GM19351 (cell line): ENCODE measurements around the gene RAD51B.
"Not testable (repeated sequence)": the region's sequence is repeated elsewhere in the genome, so short reads cannot be mapped to it uniquely, and the experiment has no call there.

Experiments used
- ATAC-seq: cut with Tn5 transposase; IDR thresholded peaks from one replicate; pipeline ENCODE4 v1.9.1; 2021; ENCODE audit warnings: mild to moderate bottlenecking, moderate library complexity; ENCODE audit not compliant: unreplicated experiment

The RAD51B gene

DNA sequence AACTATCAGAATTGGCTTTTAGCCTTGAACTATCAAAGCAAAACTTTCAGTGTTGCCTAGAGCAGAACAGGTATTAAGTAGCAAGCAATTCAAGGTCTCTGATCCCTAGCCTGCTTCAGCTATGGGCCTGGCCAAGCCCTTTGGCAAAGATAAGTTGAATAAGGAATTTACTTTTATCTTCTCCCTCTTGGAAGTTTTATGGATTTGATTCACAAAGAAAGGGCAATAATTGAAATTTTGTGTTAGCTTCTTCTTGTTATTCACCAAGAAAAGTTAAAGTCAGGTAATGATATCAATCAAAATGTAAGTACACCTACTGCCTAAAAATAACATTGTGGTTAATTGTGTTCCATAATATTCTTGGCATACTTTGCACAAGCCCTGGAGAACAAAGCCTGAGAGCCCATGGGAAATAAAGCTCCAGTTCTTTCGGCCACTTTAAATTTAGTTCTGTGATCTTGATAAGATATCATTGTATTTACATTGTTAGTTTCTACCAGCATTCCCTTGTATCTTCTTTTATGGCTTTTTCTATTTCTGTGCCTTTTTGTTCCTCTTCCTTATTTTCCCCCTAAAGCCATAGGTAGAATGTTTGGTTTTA is 158.0 kb downstream of the RAD51B start:
- ATAC-seq, result no peak

DNA sequence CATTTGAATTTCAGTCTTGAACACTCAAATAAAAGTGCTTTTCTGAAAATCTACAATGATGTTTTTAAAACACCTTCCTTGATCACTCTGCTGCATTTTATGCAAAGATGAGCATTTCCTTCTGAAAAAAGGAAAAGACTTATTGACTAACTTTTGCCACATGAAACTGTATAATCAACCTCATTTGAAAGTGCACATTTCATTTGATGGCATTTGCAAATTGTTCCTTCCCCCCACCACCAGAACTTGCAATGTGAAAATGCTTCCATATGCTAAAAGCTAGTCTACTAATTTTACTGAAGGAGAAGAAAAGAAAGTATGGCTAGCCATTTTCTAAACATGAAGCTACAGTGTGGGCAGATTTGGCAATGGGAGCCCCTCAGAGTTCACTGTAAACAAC is 159.2 kb downstream of the RAD51B start:
- ATAC-seq, result no peak

DNA sequence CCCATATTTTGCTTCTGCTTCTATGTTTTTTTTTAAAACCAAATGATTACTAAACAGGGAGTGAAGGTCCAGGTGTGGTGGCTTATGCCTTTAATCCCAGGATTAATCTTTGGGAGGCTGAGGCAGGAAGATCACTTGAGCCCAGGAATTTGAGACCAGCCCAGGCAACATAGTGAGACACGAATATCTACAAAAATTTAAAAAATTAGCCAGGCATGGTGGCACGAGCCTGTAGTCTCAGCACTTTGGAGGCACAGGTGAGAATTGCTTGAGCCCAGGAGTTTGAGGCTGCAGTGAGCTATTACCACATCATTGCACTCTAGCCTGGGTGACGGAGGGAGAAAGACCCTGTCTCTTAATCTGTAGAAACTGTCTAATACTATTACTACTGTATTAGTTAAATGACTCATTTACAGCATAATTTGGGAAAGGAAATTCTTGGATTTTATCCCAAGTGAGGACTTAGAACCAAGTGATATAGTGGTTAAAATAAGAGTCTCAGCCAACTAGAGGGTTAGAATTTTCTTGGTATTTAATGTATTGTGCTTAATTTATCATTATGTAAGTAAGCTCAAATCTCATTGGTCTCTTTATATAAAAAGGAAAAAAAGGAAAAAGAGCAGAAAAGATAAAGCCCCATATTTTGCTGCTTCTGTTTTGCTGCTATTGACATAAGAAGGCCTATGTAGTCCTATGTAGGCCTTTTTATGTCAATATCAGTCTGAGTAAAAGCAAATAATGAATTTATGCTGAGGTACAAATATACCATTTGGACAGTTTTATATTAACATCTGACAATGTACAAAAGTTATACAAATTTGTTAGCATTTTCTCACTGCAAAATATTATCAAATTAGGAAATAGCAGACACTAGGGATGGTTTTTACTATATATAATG is 163.4 kb downstream of the RAD51B start:
- ATAC-seq, result no peak

DNA sequence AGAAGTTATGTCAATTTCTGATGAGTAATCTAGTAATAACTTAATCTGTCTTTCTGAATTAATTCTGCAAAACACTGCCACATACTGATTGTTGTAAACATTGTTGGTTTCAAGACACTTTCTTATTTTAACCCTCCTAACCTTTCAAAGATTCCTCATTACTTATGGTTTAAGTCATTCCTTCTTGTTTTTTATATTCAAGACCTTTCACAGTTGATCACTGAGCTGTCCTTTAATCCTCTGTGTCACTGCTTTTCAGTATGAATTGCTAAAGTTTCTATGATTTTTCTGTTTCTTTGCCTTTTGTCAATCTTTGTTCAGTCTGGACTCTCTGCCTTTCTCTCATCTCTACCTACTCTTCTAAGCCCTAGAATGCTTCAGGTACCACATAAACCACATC is 164.7 kb downstream of the RAD51B start:
- ATAC-seq, result no peak

GRCh38 chr14:67986131-67986841 is 166.7 kb downstream of the RAD51B start:
- no peak for ATAC-seq

- no peak for ATAC-seq
Measured at GRCh38 chr14:67987606-67988005, 168.0 kb downstream of the RAD51B start.

- not testable (repeated sequence) for ATAC-seq
Measured at GRCh38 chr14:67988210-67988609, 168.6 kb downstream of the RAD51B start.

DNA sequence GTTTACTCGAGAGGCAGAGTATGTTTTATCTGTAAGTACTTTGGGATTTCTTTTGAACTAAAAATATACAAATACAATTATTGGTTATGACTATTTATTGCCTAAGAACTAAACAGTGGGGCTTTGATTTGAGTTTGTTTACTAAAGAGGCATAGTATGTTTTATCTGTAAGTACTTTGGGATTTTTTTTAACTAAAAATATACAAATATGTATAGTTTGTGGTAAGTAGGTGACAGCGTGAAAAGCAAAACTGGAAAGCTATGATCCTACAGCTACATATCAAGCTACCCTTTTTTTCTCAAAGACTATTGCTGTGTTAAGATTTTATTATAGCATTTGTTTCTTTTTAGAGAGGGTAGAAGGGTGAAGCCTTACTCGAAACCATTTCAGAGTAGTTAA is 171.0 kb downstream of the RAD51B start:
- ATAC-seq, result no peak

DNA sequence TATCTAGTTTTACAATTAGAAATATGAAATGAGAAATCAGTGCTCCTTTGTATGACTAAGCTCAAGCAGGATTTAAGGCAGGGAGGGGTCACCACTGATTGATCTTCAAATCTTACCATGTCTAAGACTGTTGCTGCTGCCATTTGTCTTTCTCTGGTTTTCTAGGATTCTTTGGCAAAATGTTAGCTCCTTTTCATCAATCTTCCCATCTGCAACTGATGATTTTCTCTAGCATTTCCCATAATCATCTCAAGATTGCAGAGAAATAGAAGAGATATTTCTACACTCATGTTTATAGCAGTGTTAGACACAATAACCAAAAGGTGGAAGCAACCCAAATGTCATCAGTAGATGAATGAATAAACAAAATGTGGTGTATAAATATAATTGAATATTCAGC is 175.0 kb downstream of the RAD51B start:
- no peak for ATAC-seq

DNA sequence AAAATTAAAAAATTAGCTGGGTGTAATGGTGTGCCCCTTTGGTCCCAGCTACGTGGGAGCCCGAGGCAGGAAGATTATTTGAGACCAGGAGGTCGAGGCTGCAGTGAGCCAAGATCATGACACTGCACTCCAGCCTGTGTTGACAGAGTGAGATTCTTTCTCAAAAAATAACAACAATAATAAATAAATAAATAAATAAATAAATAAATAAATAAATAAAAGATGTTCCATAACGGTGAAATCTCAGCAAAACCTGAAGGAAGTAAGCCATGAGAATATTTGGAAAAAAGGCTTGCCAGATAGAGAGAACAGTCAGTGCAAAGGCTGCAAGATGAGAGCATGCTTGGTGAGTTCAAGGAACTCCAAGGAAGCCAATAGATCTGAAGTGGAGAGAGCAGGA is 176.7 kb downstream of the RAD51B start:
- no peak for ATAC-seq

DNA sequence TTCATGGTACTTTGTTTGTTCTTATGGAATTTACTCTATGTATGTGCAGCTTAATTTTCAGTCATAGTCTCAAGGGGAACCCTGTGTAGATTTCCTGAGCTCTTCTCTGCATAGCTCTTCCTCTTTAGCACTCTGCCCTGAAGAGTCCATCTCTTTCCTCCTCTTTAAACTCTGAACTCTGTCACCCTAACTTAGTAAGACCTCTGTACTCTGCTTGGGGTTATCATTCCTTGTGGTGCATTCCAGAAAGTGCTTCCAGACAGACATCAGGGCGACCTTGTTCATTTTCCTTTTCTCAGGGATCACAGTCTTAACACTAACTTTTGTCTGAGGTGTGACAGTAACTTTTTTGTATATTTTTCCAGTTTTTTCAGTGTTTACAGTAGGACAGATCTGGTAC is 179.3 kb downstream of the RAD51B start:
- no peak for ATAC-seq

GRCh38 chr14:67999290-67999689 is 179.7 kb downstream of the RAD51B start:
- no peak for ATAC-seq

DNA sequence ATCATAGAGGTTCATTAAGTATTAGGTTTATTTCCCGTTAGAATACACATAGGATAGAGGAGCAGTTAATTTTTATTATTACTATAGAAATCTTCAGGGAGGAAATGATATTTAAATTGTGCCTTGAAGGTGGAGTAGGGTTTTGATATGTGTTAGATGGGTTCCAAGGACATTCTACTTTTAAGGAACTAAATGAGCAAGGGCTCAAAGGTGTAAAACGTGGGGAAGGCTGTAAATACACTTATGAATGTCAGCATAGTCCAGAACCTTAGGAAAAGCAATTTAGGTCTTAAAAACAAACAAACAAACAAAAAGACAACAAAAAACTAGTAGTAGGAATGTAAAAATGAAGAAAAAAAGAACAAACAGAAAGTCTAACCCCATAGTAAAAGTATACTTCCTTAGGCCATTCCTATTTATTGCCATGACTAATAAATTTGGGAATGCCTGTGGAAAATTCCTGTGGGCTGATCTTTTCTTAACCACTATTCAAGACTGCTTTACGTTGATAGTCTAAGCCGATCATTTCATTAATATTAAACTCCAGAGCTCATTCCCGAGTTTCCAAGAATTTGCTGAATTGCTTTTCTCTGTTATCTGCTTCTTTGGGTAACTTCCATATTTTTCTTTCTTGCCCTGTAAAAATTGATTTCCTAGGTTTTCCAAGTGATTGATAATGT is 180.3 kb downstream of the RAD51B start:
- ATAC-seq, result no peak

GRCh38 chr14:68000511-68000910 is 180.9 kb downstream of the RAD51B start:
- no peak for ATAC-seq

- ATAC-seq, result no peak
Measured at GRCh38 chr14:68008491-68008890, 188.9 kb downstream of the RAD51B start.

DNA sequence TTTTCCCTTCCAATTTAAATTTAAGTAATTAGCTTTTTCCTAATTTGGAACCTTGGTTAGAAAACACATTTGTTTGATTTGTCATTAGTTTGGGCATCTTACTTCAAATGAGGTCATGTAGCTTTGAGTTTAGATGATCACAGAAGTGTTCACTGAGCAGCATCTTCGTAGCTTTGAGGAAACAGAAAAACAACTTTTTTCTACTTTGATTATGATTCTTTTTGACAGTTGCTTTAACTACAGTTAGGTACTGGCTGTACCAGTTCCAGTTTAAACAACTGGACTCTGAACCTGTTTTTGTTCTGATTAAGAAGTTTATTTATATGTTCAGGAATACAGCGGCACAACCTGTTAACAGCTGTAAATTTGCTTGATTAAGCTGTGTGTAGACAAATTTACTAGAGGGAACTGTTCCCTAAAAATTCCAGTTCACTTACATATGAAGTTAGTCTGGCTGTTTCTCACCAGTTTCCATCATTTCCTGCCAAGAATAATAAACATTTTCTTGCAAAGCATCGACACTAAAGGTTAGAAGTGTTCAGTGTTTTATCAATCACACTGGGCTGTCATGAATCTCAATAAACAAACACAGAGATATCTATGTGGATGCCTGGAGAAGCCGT is 191.9 kb downstream of the RAD51B start:
- ATAC-seq, result no peak

DNA sequence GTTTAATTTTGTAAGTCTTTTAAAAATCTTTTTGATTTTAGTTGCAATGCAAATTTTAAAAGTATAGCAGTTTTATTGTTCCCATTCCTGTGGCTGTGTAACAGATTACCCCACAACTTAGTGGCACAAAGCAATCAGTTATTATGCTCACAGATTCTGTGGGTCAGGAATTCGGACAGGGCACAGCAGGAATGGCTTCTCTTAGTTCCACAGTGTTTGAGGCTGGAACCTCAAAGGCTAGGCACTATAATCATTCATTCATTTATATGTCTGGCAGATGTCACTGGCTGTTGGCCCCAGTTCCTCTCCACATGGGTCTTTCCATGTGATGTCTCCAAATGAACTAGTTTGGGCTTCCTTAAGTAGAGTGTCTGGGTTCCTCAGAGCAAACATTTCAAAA is 193.3 kb downstream of the RAD51B start:
- no peak for ATAC-seq

DNA sequence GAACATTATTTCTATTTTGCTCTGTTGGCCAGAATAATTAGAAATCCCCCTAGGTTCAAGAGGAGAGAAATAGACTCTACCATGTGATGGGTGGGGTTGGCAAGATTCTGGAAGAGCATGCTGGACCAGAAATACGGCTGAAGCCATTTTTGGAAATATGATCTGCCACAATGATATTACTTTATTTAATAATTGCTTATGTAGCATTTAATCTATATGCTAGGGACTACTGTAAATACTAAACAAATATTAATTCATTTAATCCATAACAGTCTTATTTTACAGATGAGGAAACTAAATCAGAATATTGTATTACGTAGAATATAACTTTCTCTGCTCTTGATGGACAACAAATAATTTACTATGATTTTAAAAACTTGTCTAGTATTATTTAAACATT is 193.7 kb downstream of the RAD51B start:
- no peak for ATAC-seq

DNA sequence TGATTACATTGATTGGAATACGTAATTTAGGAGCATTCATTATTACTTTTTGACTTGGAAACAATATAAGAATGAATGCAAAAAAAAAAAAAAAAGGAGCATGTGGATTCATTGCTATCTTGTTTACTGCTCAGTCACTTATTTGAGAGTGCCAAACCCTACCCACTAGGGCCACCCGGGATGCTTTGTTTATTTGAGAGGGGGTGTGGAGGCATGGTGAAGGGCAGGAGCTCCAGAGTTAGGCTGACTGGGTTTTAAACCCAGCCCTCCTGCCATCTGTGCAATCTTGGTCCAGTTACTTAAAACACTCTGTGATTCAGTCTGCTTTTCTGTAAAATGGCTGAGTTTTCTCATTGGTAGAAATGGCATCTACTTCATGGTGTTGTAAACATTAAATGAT is 195.2 kb downstream of the RAD51B start:
- ATAC-seq, result no peak

- no peak for ATAC-seq
Measured at GRCh38 chr14:68015356-68016254, 196.0 kb downstream of the RAD51B start.
